Measurements from ENCODE around the gene B3GALT6.
A peak's percentile ranks its signal among the peaks of the same experiment; 100 is the strongest.

Gene B3GALT6

DNA sequence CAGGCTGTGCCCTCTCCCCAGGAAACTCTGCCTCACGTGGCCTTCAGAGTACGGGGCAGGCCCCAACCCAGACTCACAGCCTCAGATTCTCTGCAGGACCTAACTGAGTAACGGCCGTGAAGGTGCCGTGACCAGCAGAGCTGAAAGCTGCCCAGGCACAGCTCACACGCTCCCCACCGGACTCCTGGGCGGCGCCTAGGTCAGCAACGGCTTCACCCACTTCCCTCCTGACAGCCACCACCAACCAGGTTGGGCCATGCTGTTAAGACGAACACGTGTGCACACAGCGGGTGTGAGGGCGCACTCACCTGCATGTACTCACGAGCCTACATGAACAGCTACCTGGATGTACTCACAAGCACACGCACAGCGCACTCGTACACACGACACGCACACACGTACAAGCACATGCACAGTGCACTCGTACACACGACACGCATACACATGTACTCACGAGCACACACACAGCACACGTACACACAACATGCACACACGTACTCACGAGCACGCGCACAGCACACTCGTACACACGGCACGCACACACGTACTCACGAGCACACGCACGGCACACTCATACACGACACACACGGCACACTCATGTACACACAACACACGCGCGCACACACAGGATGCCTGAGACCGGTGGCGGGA, 9.3 kb upstream of the B3GALT6 start (continued):
- no peak for TF ChIP-seq ZNF391 (tag by site-specific recombination; IDR thresholded peaks at IDR 0.05; ENCODE audit: borderline replicate concordance, low read depth)
- TF ChIP-seq, protein P1, sequence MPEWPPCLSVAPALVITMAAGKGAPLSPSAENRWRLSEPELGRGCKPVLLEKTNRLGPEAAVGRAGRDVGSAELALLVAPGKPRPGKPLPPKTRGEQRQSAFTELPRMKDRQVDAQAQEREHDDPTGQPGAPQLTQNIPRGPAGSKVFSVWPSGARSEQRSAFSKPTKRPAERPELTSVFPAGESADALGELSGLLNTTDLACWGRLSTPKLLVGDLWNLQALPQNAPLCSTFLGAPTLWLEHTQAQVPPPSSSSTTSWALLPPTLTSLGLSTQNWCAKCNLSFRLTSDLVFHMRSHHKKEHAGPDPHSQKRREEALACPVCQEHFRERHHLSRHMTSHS (tag by site-specific recombination; IDR thresholded peaks at IDR 0.05) = no peak
- TF ChIP-seq ZNF843 (tag by site-specific recombination; IDR thresholded peaks at IDR 0.05) = no peak
- no peak for TF ChIP-seq HOXD13 (CRISPR knock-in tag; IDR thresholded peaks at IDR 0.05; ENCODE audit: borderline replicate concordance)
- no peak for TF ChIP-seq OSR2 (tag by site-specific recombination; IDR thresholded peaks at IDR 0.05)

DNA sequence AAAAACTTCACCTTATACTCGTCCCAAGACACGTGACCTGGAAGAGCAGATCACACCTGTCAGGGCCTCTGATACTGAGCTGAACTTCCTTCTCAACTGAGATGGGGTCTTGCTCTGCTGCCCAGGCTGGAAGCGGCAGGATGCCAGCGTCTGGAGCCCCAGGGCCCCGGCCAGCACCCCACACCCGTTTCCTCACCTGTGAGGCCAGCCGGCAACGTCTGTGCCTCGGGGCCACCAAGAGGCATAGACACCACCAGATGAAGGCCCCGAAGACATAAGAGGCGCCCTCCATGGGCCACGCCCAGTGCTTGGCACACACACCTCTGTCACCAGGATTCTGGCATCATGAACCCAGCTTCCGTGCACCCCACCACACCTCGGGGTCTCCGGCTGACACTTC, 8.7 kb upstream of the B3GALT6 start:
- no peak overlapping the region for H3K4me3 ChIP-seq (ENCODE audit: low read depth, low read length)
- peaks cover 4 to 98% of the 10 kb centered on the region in 2 experiments; a peak in 2 of 3 replicates for H3K36me3 ChIP-seq (ENCODE audit: control insufficient read depth in 2 of 2, insufficient read depth in 1 of 2, low read length in 2 of 2)
- POLR2A ChIA-PET = no interaction called here
- no peaks in the 10 kb centered on the region for H3K9me3 ChIP-seq (ENCODE audit: control insufficient read depth, insufficient read depth, low read depth, low read length)
- CTCF ChIA-PET = no interaction called here
- H3K27ac ChIP-seq (ENCODE audit: extremely low read depth, low read depth, low read length) = no peak overlapping the region
- no peak for TF ChIP-seq ZNF404 (tag by site-specific recombination; IDR thresholded peaks at IDR 0.05)
- no peak for TF ChIP-seq ZFP37 (tag by site-specific recombination; IDR thresholded peaks at IDR 0.05)
- TF ChIP-seq, protein P2, sequence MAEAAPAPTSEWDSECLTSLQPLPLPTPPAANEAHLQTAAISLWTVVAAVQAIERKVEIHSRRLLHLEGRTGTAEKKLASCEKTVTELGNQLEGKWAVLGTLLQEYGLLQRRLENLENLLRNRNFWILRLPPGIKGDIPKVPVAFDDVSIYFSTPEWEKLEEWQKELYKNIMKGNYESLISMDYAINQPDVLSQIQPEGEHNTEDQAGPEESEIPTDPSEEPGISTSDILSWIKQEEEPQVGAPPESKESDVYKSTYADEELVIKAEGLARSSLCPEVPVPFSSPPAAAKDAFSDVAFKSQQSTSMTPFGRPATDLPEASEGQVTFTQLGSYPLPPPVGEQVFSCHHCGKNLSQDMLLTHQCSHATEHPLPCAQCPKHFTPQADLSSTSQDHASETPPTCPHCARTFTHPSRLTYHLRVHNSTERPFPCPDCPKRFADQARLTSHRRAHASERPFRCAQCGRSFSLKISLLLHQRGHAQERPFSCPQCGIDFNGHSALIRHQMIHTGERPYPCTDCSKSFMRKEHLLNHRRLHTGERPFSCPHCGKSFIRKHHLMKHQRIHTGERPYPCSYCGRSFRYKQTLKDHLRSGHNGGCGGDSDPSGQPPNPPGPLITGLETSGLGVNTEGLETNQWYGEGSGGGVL (tag by site-specific recombination; IDR thresholded peaks at IDR 0.05) = no peak
- no peak for TF ChIP-seq ZNF362 (tag by site-specific recombination; IDR thresholded peaks at IDR 0.05)
- TF ChIP-seq ZSCAN30 (tag by site-specific recombination; IDR thresholded peaks at IDR 0.05) = no peak
- TF ChIP-seq ZNF292 (tag by site-specific recombination; IDR thresholded peaks at IDR 0.05; ENCODE audit: borderline replicate concordance, low read depth) = no peak
- TF ChIP-seq KLF8 (tag by site-specific recombination; IDR thresholded peaks at IDR 0.05) = peak; percentile 52; the same call in 1 of the 2 replicates
- peak; percentile 36; the same call in 1 of the 2 replicates for TF ChIP-seq KLF9 (tag by site-specific recombination; IDR thresholded peaks at IDR 0.05; ENCODE audit: low read depth)
- TF ChIP-seq ZNF768 (tag by site-specific recombination; IDR thresholded peaks at IDR 0.05) = no peak
- TF ChIP-seq PATZ1 (tag by site-specific recombination; IDR thresholded peaks at IDR 0.05) = no peak
- no peak for TF ChIP-seq ZNF366 (tag by site-specific recombination; conservative IDR thresholded peaks at IDR 0.05)
- peak; percentile 48 for TF ChIP-seq KLF1 (tag by site-specific recombination; IDR thresholded peaks at IDR 0.05)
- peak; percentile 79 for TF ChIP-seq ZNF121 (tag by site-specific recombination; IDR thresholded peaks at IDR 0.05)
- H3K4me1 ChIP-seq (ENCODE audit: control insufficient read depth, insufficient read depth, low read length) = no peaks in the 10 kb centered on the region

- no peaks in the 10 kb centered on the region for H3K4me1 ChIP-seq (ENCODE audit: control insufficient read depth, insufficient read depth, low read length)
- no peaks in the 10 kb centered on the region for H3K9me3 ChIP-seq (ENCODE audit: control insufficient read depth, insufficient read depth, low read depth, low read length)
- ChIA-PET CTCF (interaction anchor here (0.7 kb wide), 1 partner anchor 11 kb away, joined by 3 read pairs; no protein-coding TSS in a partner anchor), POLR2A (no interaction called here)
- H3K36me3 ChIP-seq (ENCODE audit: control insufficient read depth in 2 of 2, insufficient read depth in 1 of 2, low read length in 2 of 2) = peaks cover 4 to 98% of the 10 kb centered on the region in 2 experiments; a peak in 2 of 3 replicates
- no peak overlapping the region for H3K27ac ChIP-seq (ENCODE audit: extremely low read depth, low read depth, low read length)
- H3K4me3 ChIP-seq (ENCODE audit: low read depth, low read length) = no peak overlapping the region
- no peak for TF ChIP-seq ZSCAN16 (tag by site-specific recombination; IDR thresholded peaks at IDR 0.05)
- TF ChIP-seq ZNF623 (tag by site-specific recombination; IDR thresholded peaks at IDR 0.05) = no peak
- TF ChIP-seq OSR2 (tag by site-specific recombination; IDR thresholded peaks at IDR 0.05) = no peak
- no peak for TF ChIP-seq GLI4 (tag by site-specific recombination; IDR thresholded peaks at IDR 0.05)
- TF ChIP-seq KLF8 (tag by site-specific recombination; IDR thresholded peaks at IDR 0.05) = no peak
- TF ChIP-seq ZNF274 (IDR thresholded peaks at IDR 0.05; ENCODE audit: low read length) = no peak
- no peak for TF ChIP-seq ZNF274 (tag by site-specific recombination; IDR thresholded peaks at IDR 0.05; ENCODE audit: borderline replicate concordance)
- no peak for TF ChIP-seq TRIM28 (IDR thresholded peaks at IDR 0.05; ENCODE audit: borderline replicate concordance, low read length)
- TF ChIP-seq ZNF23 (tag by site-specific recombination; IDR thresholded peaks at IDR 0.05; ENCODE audit: borderline replicate concordance) = no peak
- no peak for TF ChIP-seq OVOL3 (tag by site-specific recombination; IDR thresholded peaks at IDR 0.05)
- no peak for TF ChIP-seq ZBTB20 (tag by site-specific recombination; IDR thresholded peaks at IDR 0.05)
- no peak for TF ChIP-seq ZNF221 (tag by site-specific recombination; IDR thresholded peaks at IDR 0.05; ENCODE audit: borderline replicate concordance)
- no peak for TF ChIP-seq SP2 (tag by site-specific recombination; IDR thresholded peaks at IDR 0.05)
Measured at GRCh38 chr1:1223891-1224290, 8.1 kb upstream of the B3GALT6 start.
